Progenitor cell of endocrine pancreas (in vitro differentiated cells): ENCODE measurements around the gene CACFD1. TPM values are rescaled to one million over a fixed set of nuclear protein-coding genes. Genes with fewer than 3 reads are reported as not detected.

Source experiments
- DNase-seq: peaks from one replicate; pipeline ENCODE4 v3.0.0; 2021; ENCODE audit warnings: low spot score; ENCODE audit not compliant: unreplicated experiment
- H3K27ac Mint-ChIP-seq: 2 replicates; pipeline ENCODE4 v1.8.0; 2021; ENCODE audit warnings: mild to moderate bottlenecking, moderate library complexity, mixed read lengths
- H3K27me3 Mint-ChIP-seq: 2 replicates; pipeline ENCODE4 v1.8.0; 2021; ENCODE audit warnings: mixed read lengths
- H3K36me3 Mint-ChIP-seq: 2 replicates; pipeline ENCODE4 v1.8.0; 2022; ENCODE audit warnings: mixed read lengths; ENCODE audit not compliant: insufficient read depth
- H3K4me1 Mint-ChIP-seq: 2 replicates; pipeline ENCODE4 v1.8.0; 2021; ENCODE audit warnings: low read depth, mixed read lengths
- H3K4me3 Mint-ChIP-seq: 2 replicates; pipeline ENCODE4 v1.8.0; 2021; ENCODE audit warnings: low read depth, mild to moderate bottlenecking, moderate library complexity, mixed read lengths
- H3K9me3 Mint-ChIP-seq: 2 replicates; pipeline ENCODE4 v1.8.0; 2021; ENCODE audit warnings: low read depth, mixed read lengths
- total RNA-seq: library from RNA; stranded (reverse); gene quantifications from 2 replicates; pipeline ENCODE4 v1.2.1, GENCODE V29; 2021
- TF ChIP-seq, protein P1 (sequence below): fragments of 200-600 bp; sonication (generic); IDR thresholded peaks from one replicate; pipeline ENCODE4 v1.5.0; 2021; ENCODE audit warnings: antibody characterized with exemption, mild to moderate bottlenecking; ENCODE audit not compliant: unreplicated experiment

The CACFD1 gene
- total RNA-seq, 1 donor from 2014 or later, result 56.2 TPM

DNA sequence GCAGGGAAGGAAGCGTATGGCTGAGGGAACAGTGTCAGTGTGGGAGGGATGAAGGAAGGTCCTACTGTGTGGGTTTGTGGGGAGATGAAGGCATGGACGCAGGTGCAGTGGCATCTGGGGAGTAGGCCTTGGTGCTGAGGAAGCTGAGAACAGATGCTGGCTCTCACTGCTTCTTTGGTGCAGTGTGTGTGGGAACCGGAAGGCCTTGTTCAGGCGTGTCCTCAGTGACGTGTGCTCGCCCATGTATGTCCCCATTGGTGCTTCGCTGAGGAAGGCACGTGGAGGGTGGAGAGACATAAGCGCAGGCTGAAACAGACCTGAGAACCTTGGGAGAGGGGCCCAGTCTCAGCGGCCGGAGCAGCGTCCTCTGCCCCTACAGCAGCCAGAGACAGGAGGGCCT lies 18.9 kb upstream of the CACFD1 start:
- Mint-ChIP-seq H3K36me3 (no peaks in the 10 kb centered on the region), H3K27ac (no peak overlapping the region), H3K9me3 (no peaks in the 10 kb centered on the region), H3K4me1 (no peaks in the 10 kb centered on the region), H3K27me3 (no peaks in the 10 kb centered on the region), H3K4me3 (no peak overlapping the region)
- no peak for DNase-seq
- TF ChIP-seq, protein P1, sequence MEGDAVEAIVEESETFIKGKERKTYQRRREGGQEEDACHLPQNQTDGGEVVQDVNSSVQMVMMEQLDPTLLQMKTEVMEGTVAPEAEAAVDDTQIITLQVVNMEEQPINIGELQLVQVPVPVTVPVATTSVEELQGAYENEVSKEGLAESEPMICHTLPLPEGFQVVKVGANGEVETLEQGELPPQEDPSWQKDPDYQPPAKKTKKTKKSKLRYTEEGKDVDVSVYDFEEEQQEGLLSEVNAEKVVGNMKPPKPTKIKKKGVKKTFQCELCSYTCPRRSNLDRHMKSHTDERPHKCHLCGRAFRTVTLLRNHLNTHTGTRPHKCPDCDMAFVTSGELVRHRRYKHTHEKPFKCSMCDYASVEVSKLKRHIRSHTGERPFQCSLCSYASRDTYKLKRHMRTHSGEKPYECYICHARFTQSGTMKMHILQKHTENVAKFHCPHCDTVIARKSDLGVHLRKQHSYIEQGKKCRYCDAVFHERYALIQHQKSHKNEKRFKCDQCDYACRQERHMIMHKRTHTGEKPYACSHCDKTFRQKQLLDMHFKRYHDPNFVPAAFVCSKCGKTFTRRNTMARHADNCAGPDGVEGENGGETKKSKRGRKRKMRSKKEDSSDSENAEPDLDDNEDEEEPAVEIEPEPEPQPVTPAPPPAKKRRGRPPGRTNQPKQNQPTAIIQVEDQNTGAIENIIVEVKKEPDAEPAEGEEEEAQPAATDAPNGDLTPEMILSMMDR, result no peak

DNA sequence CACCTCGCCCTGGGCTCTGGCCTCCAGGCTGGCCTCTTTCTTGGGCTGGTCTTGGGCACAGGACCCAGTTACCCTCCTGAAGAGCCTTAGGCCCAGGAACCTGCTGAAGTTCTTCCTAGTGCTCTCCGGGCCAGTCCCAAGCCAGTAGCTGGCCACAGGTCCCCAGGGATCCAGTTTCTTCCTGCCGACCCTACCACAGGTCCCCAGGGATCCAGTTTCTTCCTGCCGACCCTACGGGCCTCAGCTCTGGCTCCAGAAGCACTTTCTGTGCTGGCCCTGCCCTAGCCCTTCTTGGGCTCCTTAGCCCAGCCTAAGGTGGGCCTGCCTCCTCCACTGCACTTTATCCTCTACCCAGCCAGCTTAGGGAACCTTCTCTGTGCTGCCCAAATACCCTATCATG lies 18.2 kb upstream of the CACFD1 start:
- no peaks in the 10 kb centered on the region for H3K36me3 Mint-ChIP-seq
- TF ChIP-seq, protein P1, result no peak
- H3K9me3 Mint-ChIP-seq, result no peaks in the 10 kb centered on the region

DNA sequence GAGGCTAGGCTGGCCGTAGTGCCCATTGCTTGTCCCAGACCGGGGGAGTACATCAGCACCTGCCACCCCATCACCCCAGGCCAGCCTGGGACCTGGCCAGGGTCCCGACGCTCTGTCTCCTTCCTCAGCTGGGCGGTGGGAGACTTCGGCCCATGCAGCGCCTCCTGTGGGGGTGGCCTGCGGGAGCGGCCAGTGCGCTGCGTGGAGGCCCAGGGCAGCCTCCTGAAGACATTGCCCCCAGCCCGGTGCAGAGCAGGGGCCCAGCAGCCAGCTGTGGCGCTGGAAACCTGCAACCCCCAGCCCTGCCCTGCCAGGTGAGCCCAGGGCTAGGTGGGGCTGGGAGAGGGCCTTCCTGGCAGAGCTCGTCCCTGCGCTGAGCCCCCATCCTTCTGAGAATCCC lies 16.5 kb upstream of the CACFD1 start:
- Mint-ChIP-seq H3K4me1 (no peaks in the 10 kb centered on the region), H3K27me3 (peaks cover 7% of the 10 kb centered on the region), H3K27ac (no peak overlapping the region), H3K4me3 (no peak overlapping the region), H3K9me3 (no peaks in the 10 kb centered on the region), H3K36me3 (no peaks in the 10 kb centered on the region)
- no peak for DNase-seq
- TF ChIP-seq, protein P1, result no peak

More for the DNA sequence above, 18.2 kb upstream of the CACFD1 start:
- H3K27me3 Mint-ChIP-seq, result peaks cover 6% of the 10 kb centered on the region
- no peaks in the 10 kb centered on the region for H3K4me1 Mint-ChIP-seq
- no peak overlapping the region for H3K4me3 Mint-ChIP-seq
- H3K27ac Mint-ChIP-seq, result no peak overlapping the region
- DNase-seq, result no peak

DNA sequence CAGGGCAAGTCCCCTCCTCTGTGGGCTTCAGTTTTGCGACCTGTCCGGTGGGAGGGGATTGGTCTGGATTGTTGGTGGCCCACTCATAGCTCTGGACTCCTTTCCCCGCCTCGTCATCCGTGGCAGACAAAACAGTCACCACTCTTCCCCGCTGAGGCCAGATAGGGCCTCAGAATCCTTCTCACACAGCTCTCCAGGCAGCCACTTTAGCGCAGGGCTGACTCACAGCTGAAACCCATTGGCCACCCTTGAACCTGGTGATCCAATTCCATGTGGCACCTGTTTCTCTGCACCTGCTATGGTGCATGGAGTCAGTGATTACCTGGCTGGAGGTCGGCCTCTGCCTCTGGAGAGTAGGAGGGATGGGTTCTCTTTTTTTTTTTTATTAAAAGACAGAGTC lies 15.8 kb upstream of the CACFD1 start:
- no peak overlapping the region for H3K27ac Mint-ChIP-seq
- H3K36me3 Mint-ChIP-seq, result no peaks in the 10 kb centered on the region
- H3K9me3 Mint-ChIP-seq, result no peaks in the 10 kb centered on the region
- TF ChIP-seq, protein P1, result no peak
- DNase-seq, result no peak
- peaks cover 7% of the 10 kb centered on the region for H3K27me3 Mint-ChIP-seq
- H3K4me1 Mint-ChIP-seq, result no peaks in the 10 kb centered on the region
- H3K4me3 Mint-ChIP-seq, result no peak overlapping the region

DNA sequence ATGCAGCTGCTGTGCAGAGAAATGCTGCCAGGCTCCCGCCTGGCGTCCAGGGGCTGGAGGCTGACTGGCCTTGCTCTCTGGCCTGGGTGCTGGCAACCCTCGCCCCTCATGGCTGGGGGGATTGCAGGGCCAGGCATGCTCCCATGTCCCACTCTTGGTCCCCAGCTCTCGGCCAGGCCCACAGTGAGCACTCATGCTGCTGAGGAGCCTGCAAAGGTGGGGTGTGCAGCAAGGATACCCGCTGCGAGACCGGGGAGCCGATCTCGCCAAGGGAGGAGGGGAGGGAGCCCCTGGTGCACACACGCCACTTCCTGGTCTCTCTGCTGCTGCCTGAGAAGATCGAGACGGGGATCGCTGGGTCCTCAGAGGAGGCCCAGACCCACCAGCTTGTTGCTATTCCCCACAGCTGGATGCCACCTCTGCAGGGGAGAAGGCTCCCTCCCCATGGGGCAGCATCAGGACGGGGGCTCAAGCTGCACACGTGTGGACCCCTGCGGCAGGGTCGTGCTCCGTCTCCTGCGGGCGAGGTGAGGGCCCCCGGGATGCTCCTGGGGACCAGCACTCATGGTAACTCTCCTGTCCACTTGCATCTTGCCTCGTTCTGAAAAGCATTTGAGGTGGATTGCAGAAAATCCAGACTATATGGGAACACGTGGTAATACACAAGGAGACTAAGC lies 14.3 kb upstream of the CACFD1 start:
- no peak overlapping the region for H3K4me3 Mint-ChIP-seq
- H3K4me1 Mint-ChIP-seq, result no peaks in the 10 kb centered on the region
- no peak overlapping the region for H3K27ac Mint-ChIP-seq
- peaks cover 7% of the 10 kb centered on the region for H3K27me3 Mint-ChIP-seq
- no peak for DNase-seq
- TF ChIP-seq, protein P1, result no peak
- H3K36me3 Mint-ChIP-seq, result no peaks in the 10 kb centered on the region
- no peaks in the 10 kb centered on the region for H3K9me3 Mint-ChIP-seq
